Common myeloid progenitor, CD34-positive (primary cell): ENCODE results near the gene TFAP2A.

ENCODE experiments used
- CTCF ChIA-PET: fragments of 350-600 bp; sonication (Branson Sonifier 250); formaldehyde crosslinking; loops from one replicate; lab custom pipeline; 2021; ENCODE audit warnings: antibody characterized with exemption; lab: Charles Lee
- POLR2A ChIA-PET: fragments of 350-600 bp; sonication (Branson Sonifier 250); formaldehyde crosslinking; loops from one replicate; lab custom pipeline; 2021; ENCODE audit warnings: antibody characterized with exemption; lab: Charles Lee
- DNase-seq, 3 donors: peaks; one replicate each; pipeline versions ENCODE4 v3.0.0 to v3.0.0-alpha.2; 2013
- H3K27ac ChIP-seq, 2 experiments: 1 replicate in 1 of 2; 2 replicates in 1 of 2; pipeline ENCODE4 v1.7.0; 2013; ENCODE audit warnings: inconsistent platforms in 2 of 2, low read length in 2 of 2, mild to moderate bottlenecking in 2 of 2, low read depth in 1 of 2, moderate library complexity in 1 of 2; ENCODE audit not compliant: severe bottlenecking in 2 of 2, insufficient read depth in 1 of 2, poor library complexity in 1 of 2
- H3K27me3 ChIP-seq, 5 experiments: replicated peaks in 2 of 5; 1 replicate in 3 of 5; 2 replicates in 2 of 5; pipeline versions ENCODE4 v1.6.1 to v1.7.0; 2013; ENCODE audit warnings: low read length in 4 of 5, mild to moderate bottlenecking in 2 of 5, moderate library complexity in 2 of 5, inconsistent platforms in 1 of 5; ENCODE audit not compliant: insufficient read depth in 5 of 5, control insufficient read depth in 4 of 5
- H3K36me3 ChIP-seq, 4 experiments: 1 replicate in 2 of 4; 2 replicates in 2 of 4; pipeline versions ENCODE4 v1.6.1 to v1.7.0; 2013; ENCODE audit warnings: low read length in 3 of 4, control low read depth in 1 of 4, mild to moderate bottlenecking in 1 of 4; ENCODE audit not compliant: control insufficient read depth in 4 of 4, insufficient read depth in 4 of 4
- H3K4me1 ChIP-seq, 4 experiments: 1 replicate in 3 of 4; 2 replicates in 1 of 4; pipeline versions ENCODE4 v1.6.1 to v1.7.1; 2013; ENCODE audit warnings: low read length in 3 of 4, mild to moderate bottlenecking in 3 of 4, control low read depth in 1 of 4, inconsistent platforms in 1 of 4, moderate library complexity in 1 of 4; ENCODE audit not compliant: control insufficient read depth in 4 of 4, insufficient read depth in 4 of 4; ENCODE audit errors: control extremely low read depth in 1 of 4
- H3K4me3 ChIP-seq, 7 experiments: 1 replicate in 4 of 7; 2 replicates in 3 of 7; pipeline versions ENCODE4 v1.5.1 to v1.7.0; 2013; ENCODE audit warnings: mild to moderate bottlenecking in 7 of 7, low read length in 6 of 7, moderate library complexity in 6 of 7, inconsistent platforms in 2 of 7, low read depth in 2 of 7, control low read depth in 1 of 7; ENCODE audit not compliant: insufficient read depth in 4 of 7, control insufficient read depth in 1 of 7; ENCODE audit errors: extremely low read depth in 1 of 7
- H3K9me3 ChIP-seq, 5 experiments: 1 replicate in 4 of 5; 2 replicates in 1 of 5; pipeline versions ENCODE4 v1.6.1 to v1.7.1; 2013; ENCODE audit warnings: low read length in 4 of 5, mild to moderate bottlenecking in 2 of 5, inconsistent platforms in 1 of 5, low read depth in 1 of 5, moderate library complexity in 1 of 5; ENCODE audit not compliant: control insufficient read depth in 4 of 5, insufficient read depth in 2 of 5; ENCODE audit errors: control extremely low read depth in 1 of 5
- WGBS: methylation state at CpG from one replicate; pipeline ENCODE4 v1.1.5; 2013; ENCODE audit not compliant: insufficient coverage; 5-methylcytosine and 5-hydroxymethylcytosine counted together

TFAP2A gene

DNA sequence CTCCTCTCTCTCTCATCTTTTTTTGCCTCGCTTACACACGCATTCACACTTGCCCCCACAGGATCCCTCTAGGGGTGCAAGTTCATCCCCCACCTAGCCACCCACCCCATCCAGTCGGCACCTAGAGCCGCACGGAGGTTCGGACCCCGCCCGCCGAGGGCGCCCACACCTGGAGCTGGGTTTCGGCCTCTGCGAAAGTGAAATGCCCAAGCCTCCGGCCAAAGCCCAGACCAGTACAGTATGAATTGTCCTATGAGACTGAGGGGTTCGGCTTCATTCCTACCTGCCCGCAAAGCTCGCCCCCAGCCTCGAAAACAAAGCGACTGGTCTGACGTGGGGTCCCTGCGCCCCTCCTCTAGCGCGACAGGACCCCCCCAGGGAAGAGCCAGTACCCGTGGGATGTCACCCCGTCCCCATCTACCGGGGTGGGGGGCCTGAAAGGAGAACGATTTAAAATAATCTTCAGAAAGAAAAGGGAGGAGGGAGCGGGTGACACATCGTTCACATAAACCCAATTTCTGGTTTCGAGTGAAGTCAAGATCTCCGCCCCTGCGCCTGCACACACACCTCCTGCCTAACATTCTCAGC lies 1.5 kb downstream of the TFAP2A start:
- CTCF ChIA-PET, result interaction anchor here (1.0 to 2.0 kb wide), 5 partner anchors 11 to 33 kb away, joined by 3 to 11 read pairs (median 3); no protein-coding TSS in a partner anchor
- Histone ChIP-seq H3K4me1 (peaks cover 4 to 45% (median 30%) of the 10 kb centered on the region in 4 experiments), H3K27me3 (peaks cover 20 to 99% (median 68%) of the 10 kb centered on the region in 5 experiments), H3K27ac (no peak overlapping the region), H3K9me3 (peaks cover 0 to 14% (median 3%) of the 10 kb centered on the region in 5 experiments), H3K36me3 (no peaks in the 10 kb centered on the region), H3K4me3 (peak overlapping the region in 4 of 7 experiments; percentile 49 to 82 (median 52))
- POLR2A ChIA-PET, result no interaction called here
- 5% methylated on average over 10 of the region's 31 CpGs for WGBS
- no peak for DNase-seq

DNA sequence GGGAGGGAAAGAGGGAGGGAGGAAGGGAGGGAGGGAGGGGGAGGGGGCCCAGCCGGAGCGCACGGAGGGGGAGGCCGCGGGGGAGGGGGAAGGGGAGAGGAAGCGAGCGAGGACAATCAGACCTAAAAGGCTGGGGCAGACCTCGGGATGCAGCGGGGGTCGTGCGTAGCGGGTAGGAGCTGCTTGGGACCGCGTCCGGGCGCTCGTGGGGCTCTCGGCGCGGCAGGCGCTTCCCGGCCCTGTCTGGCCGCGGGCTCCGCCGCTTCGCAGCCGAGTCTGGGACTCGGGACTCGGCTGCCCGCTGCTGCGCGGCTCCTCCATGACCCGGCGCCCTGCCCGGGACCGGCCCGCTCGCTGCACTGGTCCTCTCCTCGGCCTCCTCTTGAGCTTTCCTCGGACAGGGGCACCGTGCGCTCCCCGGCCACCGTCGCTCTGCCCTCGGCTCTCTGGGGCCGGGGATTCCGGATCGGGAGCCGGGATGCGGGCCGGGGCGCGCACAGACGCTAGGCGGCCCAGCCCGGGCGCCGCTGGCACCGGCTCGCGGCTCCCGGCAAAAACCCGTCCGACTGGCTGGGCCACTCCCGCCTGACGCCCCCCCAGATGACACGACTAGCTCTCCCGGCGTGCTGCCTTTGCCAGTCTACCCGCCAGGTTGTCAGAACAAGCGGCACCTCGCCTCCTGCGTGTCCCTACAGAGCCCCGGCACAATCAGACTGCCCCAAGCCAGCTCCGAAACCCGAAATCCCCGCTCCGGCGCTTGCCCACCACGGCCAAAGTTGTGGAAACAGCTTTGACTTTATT lies 2.2 kb downstream of the TFAP2A start:
- H3K27ac ChIP-seq, result no peak overlapping the region
- peaks cover 20 to 99% (median 69%) of the 10 kb centered on the region in 5 experiments for H3K27me3 ChIP-seq
- ChIA-PET CTCF (interaction anchor here (1.0 kb wide), 1 partner anchor 32 kb away, joined by 3 read pairs; no protein-coding TSS in a partner anchor), POLR2A (no interaction called here)
- peaks cover 0 to 14% (median 3%) of the 10 kb centered on the region in 5 experiments for H3K9me3 ChIP-seq
- H3K36me3 ChIP-seq, result no peaks in the 10 kb centered on the region
- WGBS, result 1% methylated on average over 77 of the region's 82 CpGs
- H3K4me1 ChIP-seq, result peaks cover 4 to 45% (median 30%) of the 10 kb centered on the region in 4 experiments
- DNase-seq, result no peak
- H3K4me3 ChIP-seq, result peak overlapping the region; percentile 37 to 84 (median 72)

DNA sequence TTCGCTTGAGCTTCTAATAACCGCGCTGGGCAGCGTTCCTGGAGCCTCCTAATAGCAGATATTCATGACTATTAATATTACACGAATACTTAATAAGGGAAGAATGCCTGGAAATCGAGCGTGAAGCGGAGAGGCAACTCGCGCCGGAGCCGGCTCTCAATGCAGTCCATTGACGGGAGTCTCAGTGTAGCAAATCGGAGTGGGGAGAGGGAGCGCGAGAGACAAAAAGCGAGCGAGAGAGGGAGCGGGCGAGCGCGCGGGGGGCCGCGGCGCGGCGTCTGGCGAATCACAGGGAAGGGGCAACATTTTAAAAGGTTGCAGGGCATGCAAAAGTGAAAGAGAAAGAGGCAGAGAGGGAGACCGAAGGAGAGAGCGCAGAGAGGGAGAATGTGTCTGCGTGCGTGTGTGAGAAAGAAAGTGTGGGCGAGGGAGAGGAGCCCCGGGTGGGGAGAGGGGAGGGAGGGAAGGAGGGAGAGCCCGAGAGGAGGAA lies 2.9 kb downstream of the TFAP2A start:
- CTCF ChIA-PET, result interaction anchor here (1.0 kb wide), 2 partner anchors 24 to 31 kb away, joined by 3 read pairs; no protein-coding TSS in a partner anchor
- peaks cover 4 to 40% (median 28%) of the 10 kb centered on the region in 4 experiments for H3K4me1 ChIP-seq
- peaks cover 0 to 14% (median 3%) of the 10 kb centered on the region in 5 experiments for H3K9me3 ChIP-seq
- no peak overlapping the region for H3K27ac ChIP-seq
- POLR2A ChIA-PET, result interaction anchor here (0.5 to 0.7 kb wide), 2 partner anchors 42 to 426 kb away, joined by 4 to 5 read pairs; no protein-coding TSS in a partner anchor
- DNase-seq, result peak; percentile 73 to 85 (median 84)
- peak overlapping the region; percentile 40 to 84 (median 72) for H3K4me3 ChIP-seq
- 0% methylated on average over 26 of the region's 36 CpGs for WGBS
- peaks cover 22 to 99% (median 69%) of the 10 kb centered on the region in 5 experiments for H3K27me3 ChIP-seq
- H3K36me3 ChIP-seq, result no peaks in the 10 kb centered on the region

DNA sequence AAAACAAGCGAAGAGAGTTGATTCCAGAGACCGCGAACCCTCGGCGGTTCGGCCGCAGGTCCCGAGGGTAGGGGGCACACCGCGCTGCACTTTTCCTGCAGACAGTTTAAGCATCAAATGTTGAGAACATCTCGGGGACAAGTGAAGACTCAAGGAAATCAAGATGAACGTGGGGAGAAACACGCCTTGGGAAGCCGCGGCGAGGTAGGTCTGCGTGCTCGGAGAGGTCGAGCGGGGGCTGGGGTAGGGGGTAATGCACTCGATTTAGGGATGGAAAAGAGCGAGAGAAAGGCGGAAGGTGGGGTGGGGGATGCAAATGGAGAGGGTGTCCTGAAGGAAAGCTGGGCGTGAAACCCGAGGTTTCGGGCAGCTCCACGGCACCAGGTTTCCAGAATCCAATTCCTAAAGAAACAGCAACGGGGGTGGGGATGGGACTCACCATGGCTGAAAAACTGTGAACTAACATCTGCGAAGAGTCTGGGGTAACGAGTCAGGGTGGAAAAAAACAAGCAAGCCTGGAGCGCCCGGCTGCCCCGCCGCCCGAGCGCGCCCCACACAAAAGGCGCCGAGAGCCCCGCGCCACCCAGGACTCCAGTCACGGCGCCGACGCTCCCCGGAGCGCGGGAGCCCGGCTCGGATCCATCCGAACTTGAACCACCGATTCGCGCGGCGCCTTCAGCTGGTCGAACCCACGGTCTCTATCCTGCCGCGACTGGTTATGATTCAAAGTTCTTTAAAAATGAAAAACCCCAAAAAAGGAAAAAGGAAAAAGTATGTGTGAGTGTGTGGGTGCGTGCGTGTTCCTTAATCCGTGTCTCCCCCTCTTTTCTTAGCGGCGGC lies 3.5 kb downstream of the TFAP2A start:
- ChIA-PET POLR2A (interaction anchor here (0.5 to 0.7 kb wide), 2 partner anchors 42 to 427 kb away, joined by 4 to 5 read pairs; no protein-coding TSS in a partner anchor), CTCF (interaction anchor here (1.0 kb wide), 1 partner anchor 24 kb away, joined by 3 read pairs; no protein-coding TSS in a partner anchor)
- H3K4me1 ChIP-seq, result peaks cover 4 to 35% (median 25%) of the 10 kb centered on the region in 4 experiments
- peak in 1 of 3 donors; percentile 43 for DNase-seq
- H3K27me3 ChIP-seq, result peaks cover 29 to 99% (median 69%) of the 10 kb centered on the region in 5 experiments
- H3K9me3 ChIP-seq, result peaks cover 0 to 14% (median 3%) of the 10 kb centered on the region in 5 experiments
- WGBS, result 4% methylated on average over 54 of the region's 65 CpGs
- peak overlapping the region in 6 of 7 experiments; percentile 63 to 84 (median 77) for H3K4me3 ChIP-seq
- H3K27ac ChIP-seq, result no peak overlapping the region
- no peaks in the 10 kb centered on the region for H3K36me3 ChIP-seq

DNA sequence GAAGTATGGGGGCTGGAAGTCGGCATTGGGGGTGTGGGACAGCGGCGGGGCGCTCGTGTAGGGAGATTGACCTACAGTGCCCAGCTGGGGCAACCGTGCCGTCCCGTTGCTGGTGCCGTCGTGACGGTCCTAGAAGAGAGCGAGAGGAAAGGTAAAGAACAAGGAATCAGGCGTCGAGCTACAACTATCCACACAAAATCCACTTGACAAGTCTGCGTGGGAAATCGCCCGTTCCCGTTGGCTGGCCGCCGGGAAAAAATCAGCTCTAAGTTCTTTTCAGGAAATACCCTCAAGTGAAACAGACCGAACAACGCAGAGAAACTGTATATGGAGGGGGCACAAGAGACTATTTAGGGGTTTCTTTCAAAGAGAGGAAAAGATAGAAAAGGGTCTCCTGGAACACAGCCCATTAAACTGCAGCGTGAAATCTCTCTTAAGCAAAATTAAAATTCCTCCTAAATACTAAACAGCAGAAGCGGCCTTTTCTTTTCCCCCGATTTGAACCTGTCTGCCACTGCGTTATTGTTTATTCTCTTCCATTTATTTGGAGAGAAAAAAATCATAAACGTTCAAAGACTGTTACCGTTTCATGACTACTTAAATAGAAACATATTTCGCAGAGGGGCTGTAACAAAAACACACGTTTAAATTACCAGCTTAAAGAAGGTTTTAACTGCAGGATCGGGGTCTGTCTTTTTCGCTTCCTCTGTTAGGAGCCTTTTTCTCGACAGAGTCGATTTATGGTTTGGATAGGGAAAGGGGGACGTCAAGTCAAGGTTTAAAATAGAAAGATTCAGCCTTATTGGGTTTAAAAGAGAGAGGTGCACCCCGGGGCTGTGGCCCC lies 4.4 kb downstream of the TFAP2A start:
- no peaks in the 10 kb centered on the region for H3K36me3 ChIP-seq
- ChIA-PET CTCF (interaction anchor here (1.0 kb wide), 1 partner anchor 23 kb away, joined by 3 read pairs; no protein-coding TSS in a partner anchor), POLR2A (no interaction called here)
- peaks cover 0 to 11% (median 3%) of the 10 kb centered on the region in 5 experiments for H3K9me3 ChIP-seq
- H3K4me3 ChIP-seq, result no peak overlapping the region
- WGBS, result 9% methylated on average over 22 of the region's 36 CpGs
- peaks cover 30 to 99% (median 66%) of the 10 kb centered on the region in 5 experiments for H3K27me3 ChIP-seq
- DNase-seq, result peak in 1 of 3 donors; percentile 28
- no peak overlapping the region for H3K27ac ChIP-seq
- peaks cover 4 to 35% (median 25%) of the 10 kb centered on the region in 4 experiments for H3K4me1 ChIP-seq
